Heart left ventricle (tissue), 16 donors: Measurements from ENCODE around the gene STX1B. TPM values are rescaled to one million over a fixed set of nuclear protein-coding genes. Genes with fewer than 3 reads are reported as not detected.

Experiments used
- ATAC-seq, 4 donors: fragments of 200-7000 bp; cut with Tn5 transposase; one replicate each; pipeline ENCODE4 v1.9.1; 2020 to 2022; ENCODE audit warnings: moderate library complexity in 4 of 4, mild to moderate bottlenecking in 3 of 4, moderate number of reproducible peaks in 1 of 4
- DNase-seq, 5 donors: peaks; one replicate each; pipeline ENCODE4 v3.0.0-alpha.2; 2020
- H3K27ac ChIP-seq, 12 donors: fragments of 200-600 bp; sonication (generic) in 4 of 12; one replicate each; pipeline versions ENCODE4 v1.5.0 to v1.8.0; 2016 to 2022; ENCODE audit warnings: mild to moderate bottlenecking in 2 of 12
- H3K27me3 ChIP-seq, 9 donors: fragments of 200-600 bp; sonication (generic) in 2 of 9; one replicate each; pipeline versions ENCODE4 v1.5.1 to v1.8.0; 2016 to 2022; ENCODE audit warnings: mild to moderate bottlenecking in 3 of 9
- H3K36me3 ChIP-seq, 9 donors: fragments of 200-600 bp; sonication (generic) in 2 of 9; one replicate each; pipeline versions ENCODE4 v1.5.0 to v1.8.0; 2018 to 2022; ENCODE audit warnings: mild to moderate bottlenecking in 2 of 9
- H3K4me1 ChIP-seq, 12 donors: fragments of 200-600 bp; sonication (generic) in 4 of 12; one replicate each; pipeline versions ENCODE4 v1.5.0 to v1.8.0; 2016 to 2022; ENCODE audit warnings: mild to moderate bottlenecking in 3 of 12
- H3K4me3 ChIP-seq, 12 donors: fragments of 200-600 bp; sonication (generic) in 4 of 12; one replicate each; pipeline versions ENCODE4 v1.5.0 to v1.8.0; 2017 to 2022; ENCODE audit warnings: mild to moderate bottlenecking in 9 of 12, moderate library complexity in 4 of 12
- H3K9me3 ChIP-seq, 12 donors: fragments of 200-600 bp; sonication (generic) in 4 of 12; one replicate each; pipeline versions ENCODE4 v1.5.0 to v1.8.0; 2016 to 2022; ENCODE audit warnings: mild to moderate bottlenecking in 1 of 12
- POLR2A ChIP-seq, 2 donors: fragments of 450-650 bp; IDR thresholded peaks; one replicate each; pipeline ENCODE4 v1.6.1; 2017; ENCODE audit warnings: antibody characterized with exemption in 2 of 2, mild to moderate bottlenecking in 2 of 2, moderate library complexity in 2 of 2
- WGBS, 4 donors: extraction: QIAGEN DNeasy Blood & Tissue Kit in 2 of 4; methylation state at CpG; one replicate each; pipeline versions ENCODE4 v1.1.5 to v1.1.7; 2013 to 2018; 5-methylcytosine and 5-hydroxymethylcytosine counted together
- intact Hi-C, 10 donors: fragments of 100-400 bp; cut with DNase I; formaldehyde crosslinking; loops; one replicate each; pipeline versions ENCODE4 v1.11.1 to v1.14.2; 2022
- polyA plus RNA-seq, 2 donors: library from polyadenylated mRNA; stranded (reverse); fragments of 200-250 nt; gene quantifications; one replicate each; pipeline ENCODE4 v1.2.3, GENCODE V29; 2013
- total RNA-seq, 9 donors: library from RNA; depleted of rRNA in 2 of 9; stranded (reverse); fragments of >200 nt in 2 of 9; fragmentation: NEBNext Ultra II Directional in 3 of 9; extraction: Animal tissue kit (Norgen Biotek cat#: 25700) in 3 of 9; gene quantifications; one replicate each; pipeline versions ENCODE4 v1.1.0 to v1.2.4, GENCODE V29; 2016 to 2023
- TF ChIP-seq, protein P1 (sequence below), 12 donors: fragments of 200-600 bp; sonication (generic) in 4 of 12; IDR thresholded peaks; one replicate each; pipeline versions ENCODE4 v1.5.0 to v1.8.0; 2018 to 2022; ENCODE audit warnings: antibody characterized with exemption in 12 of 12, mild to moderate bottlenecking in 5 of 12
- donor health status: ischemic (EF 13 %, LVEDD 7.1; RV severe dilation, severe dysfunction).
- donor health status: healthy with polysubstance abuse.
- donor health status: DM: no; HTN: yes; CAD: no.
- donor health status: DM: no; HTN: no; CAD: no.
- donor health status: ischemic (EF 25% LVEDD 6.9; RV normal size, moderate dysfunction).
- donor health status: ischemic (EF 25% LVEDD 5.7; RV mildly dilated, moderate dysfunction).
- donor health status: healthy.
- donor health status: DM: yes; HTN: yes; CAD: no.
- donor health status: ischemic (EF 35%, LVEDD 5.7; RV mildly dilated, moderate dysfunction).
- donor health status: nonischemic (EF 11% LVEDD 7.7; RV severe dilation, severe dysfunction).
- donor health status: DM: yes; HTN: yes; CAD: no.
- donor health status: PGD.
- donor health status: ischemic (EF 29% LVEDD 5.4; RV normal size, mild dysfunction).
- donor health status: nonischemic (EF 23%, LVEDD 6.1; RV moderate dilation, normal function).

The STX1B gene
- total and polyA plus RNA-seq, 11 donors, result 0.20 to 2.1 (median 0.82) TPM

DNA sequence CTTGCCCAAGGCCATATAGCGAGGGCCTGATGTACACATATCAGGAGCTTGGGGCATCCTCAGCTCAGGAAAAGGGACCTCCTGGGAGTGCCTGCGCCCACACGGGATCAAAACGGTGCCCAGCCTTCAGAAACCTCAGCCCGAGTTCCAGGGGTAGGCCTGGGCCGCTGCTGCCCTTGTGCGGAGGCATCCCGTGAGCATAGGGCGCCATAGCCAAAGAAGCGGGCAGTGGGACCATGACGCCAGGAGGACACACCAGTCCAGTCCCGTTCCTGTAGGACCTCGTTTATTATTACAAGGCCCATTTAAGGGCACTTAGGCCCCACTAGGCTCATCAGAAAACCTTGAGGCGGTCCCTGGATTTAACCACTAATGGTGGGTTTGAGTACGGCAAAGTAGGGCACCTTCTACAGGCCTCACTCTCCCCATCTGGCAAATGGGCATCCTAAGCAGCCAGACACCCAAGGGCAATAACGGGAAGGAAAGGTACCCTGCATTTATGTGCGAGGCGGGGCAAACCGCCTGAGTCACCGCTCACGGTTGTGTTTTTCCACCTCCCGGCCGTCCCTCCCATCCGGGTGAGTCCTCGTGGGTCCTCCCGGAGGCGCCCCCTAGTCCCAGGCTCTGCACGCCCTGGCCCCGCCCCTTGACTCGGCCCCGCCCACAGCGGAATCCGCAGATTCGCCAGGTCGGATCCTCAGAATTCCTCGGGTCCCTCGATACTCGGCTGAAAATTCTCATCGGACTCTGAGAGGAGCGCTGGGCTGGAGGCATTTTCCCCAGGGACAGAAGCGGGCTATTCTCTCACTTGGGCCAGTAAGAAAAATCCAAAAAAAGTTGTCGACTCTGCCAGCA lies 53.6 kb downstream of the STX1B start:
- WGBS, 4 donors, result 13 to 35% (median 27%) methylated on average over 25 to 42 of the region's 42 CpGs
- Histone ChIP-seq H3K4me3 (peak overlapping the region; percentile 37 to 93 (median 82)), H3K9me3 (no peaks in the 10 kb centered on the region), H3K27me3 (no peaks in the 10 kb centered on the region), H3K4me1 (peaks cover 0 to 41% (median 25%) of the 10 kb centered on the region in 12 donors), H3K36me3 (peaks cover 6 to 37% (median 32%) of the 10 kb centered on the region in 9 donors), H3K27ac (peak overlapping the region; percentile 86 to 99 (median 98))
- peak; percentile 88 to 92 (median 90) for DNase-seq
- peak; percentile 76 to 88 (median 84) for ATAC-seq
- intact Hi-C loops, result loop anchor here in 5 of 10 donors (2.0 to 10.0 kb wide), 7 partner anchors 62 to 908 kb away; partner anchors contain the start of genes ARMC5 (in 1 of the 5), BCL7C (in 1 of the 5), CTF1 (in 1 of the 5) and STX4 (in 1 of the 5)
- TF ChIP-seq, protein P1, sequence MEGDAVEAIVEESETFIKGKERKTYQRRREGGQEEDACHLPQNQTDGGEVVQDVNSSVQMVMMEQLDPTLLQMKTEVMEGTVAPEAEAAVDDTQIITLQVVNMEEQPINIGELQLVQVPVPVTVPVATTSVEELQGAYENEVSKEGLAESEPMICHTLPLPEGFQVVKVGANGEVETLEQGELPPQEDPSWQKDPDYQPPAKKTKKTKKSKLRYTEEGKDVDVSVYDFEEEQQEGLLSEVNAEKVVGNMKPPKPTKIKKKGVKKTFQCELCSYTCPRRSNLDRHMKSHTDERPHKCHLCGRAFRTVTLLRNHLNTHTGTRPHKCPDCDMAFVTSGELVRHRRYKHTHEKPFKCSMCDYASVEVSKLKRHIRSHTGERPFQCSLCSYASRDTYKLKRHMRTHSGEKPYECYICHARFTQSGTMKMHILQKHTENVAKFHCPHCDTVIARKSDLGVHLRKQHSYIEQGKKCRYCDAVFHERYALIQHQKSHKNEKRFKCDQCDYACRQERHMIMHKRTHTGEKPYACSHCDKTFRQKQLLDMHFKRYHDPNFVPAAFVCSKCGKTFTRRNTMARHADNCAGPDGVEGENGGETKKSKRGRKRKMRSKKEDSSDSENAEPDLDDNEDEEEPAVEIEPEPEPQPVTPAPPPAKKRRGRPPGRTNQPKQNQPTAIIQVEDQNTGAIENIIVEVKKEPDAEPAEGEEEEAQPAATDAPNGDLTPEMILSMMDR (IDR thresholded peaks at IDR 0.05), result peak in 7 of 12 donors; percentile 3 to 55 (median 27)
- TF ChIP-seq POLR2A (IDR thresholded peaks at IDR 0.05), result no peak

DNA sequence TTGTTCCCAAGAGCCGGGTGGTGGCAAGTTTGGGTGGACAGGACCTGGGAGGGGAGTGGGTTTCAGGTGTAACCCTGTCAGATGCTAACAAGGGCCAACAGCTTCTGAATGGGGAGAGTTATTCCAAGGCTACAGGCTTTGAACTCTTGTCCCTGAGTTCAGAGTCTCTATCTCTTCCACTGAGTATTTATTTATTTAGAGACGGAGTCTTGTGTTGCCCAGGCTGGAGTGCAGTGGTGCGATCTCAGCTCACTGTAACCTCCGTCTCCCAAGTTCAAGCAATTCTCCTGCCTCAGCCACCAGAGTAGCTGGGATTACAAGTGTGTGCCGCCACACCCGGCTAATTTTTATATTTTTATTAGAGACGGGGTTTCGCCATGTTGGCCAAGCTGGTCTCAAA lies 55.4 kb downstream of the STX1B start:
- Histone ChIP-seq H3K4me1 (peaks cover 5 to 59% (median 44%) of the 10 kb centered on the region in 12 donors), H3K27me3 (no peaks in the 10 kb centered on the region), H3K4me3 (no peak overlapping the region), H3K27ac (no peak overlapping the region), H3K9me3 (no peaks in the 10 kb centered on the region), H3K36me3 (peaks cover 0 to 19% (median 16%) of the 10 kb centered on the region in 9 donors)
- intact Hi-C loops, result loop anchor here in 4 of 10 donors (5.0 to 10.0 kb wide), 6 partner anchors 60 to 910 kb away; partner anchors contain the start of genes ARMC5 (in 1 of the 4), BCL7C (in 1 of the 4), CTF1 (in 1 of the 4) and ZNF646 (in 1 of the 4)
- DNase-seq (no peak), ATAC-seq (no peak)
- 84 to 87% (median 86%) methylated on average over 8 of the region's 8 CpGs for WGBS, 4 donors
- TF ChIP-seq, protein P1 (IDR thresholded peaks at IDR 0.05), result no peak
- no peak for TF ChIP-seq POLR2A (IDR thresholded peaks at IDR 0.05)

DNA sequence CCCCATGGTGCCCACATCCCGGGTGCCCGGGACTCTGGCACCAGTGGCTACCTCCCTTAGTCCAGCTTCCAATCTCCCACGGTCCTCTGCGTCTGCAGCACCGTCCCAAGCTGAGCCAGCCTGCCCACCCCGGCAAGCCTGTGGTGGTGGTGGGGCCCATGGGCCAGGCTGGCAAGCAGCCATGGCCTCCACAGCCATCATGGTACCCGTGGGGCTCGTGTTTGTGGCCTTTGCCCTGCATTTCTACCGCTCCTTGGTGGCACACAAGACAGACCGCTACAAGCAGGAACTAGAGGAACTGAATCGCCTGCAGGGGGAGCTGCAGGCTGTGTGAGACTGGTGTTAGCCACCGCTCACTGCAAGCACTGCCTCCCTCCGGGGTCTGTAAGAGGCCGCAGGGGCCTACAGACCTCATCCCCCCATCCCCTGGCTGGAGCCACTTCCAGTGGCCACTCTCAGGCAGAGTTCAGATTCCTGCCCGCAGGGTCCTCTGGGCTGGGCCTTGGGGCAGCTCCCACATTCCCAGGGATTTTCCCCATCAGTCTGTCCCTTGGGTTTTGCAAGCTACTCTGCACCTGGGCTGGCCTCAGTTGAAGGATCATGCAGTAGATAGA lies 56.8 kb downstream of the STX1B start:
- intact Hi-C loops, result loop anchor here in 4 of 10 donors (10.0 kb wide), 5 partner anchors 59 to 911 kb away; partner anchors contain the start of genes ARMC5 (in 1 of the 4), BCL7C (in 1 of the 4), CTF1 (in 1 of the 4) and ZNF646 (in 1 of the 4)
- WGBS, 4 donors, result 22 to 44% (median 36%) methylated on average over 1 to 15 of the region's 15 CpGs

More for the DNA sequence above, 56.8 kb downstream of the STX1B start:
- Histone ChIP-seq H3K27ac (peak overlapping the region in 4 of 12 donors; percentile 32 to 53 (median 43)), H3K4me3 (no peak overlapping the region), H3K9me3 (no peaks in the 10 kb centered on the region), H3K27me3 (no peaks in the 10 kb centered on the region), H3K4me1 (peaks cover 5 to 54% (median 39%) of the 10 kb centered on the region in 12 donors), H3K36me3 (peaks cover 0 to 9% (median 3%) of the 10 kb centered on the region in 9 donors)
- TF ChIP-seq, protein P1 (IDR thresholded peaks at IDR 0.05), result peak; percentile 39 to 77 (median 60)
- no peak for TF ChIP-seq POLR2A (IDR thresholded peaks at IDR 0.05)
- no peak for ATAC-seq
- peak in 4 of 5 donors; percentile 54 to 77 (median 70) for DNase-seq
